HG03196 (cell line): ENCODE results near the gene UBE3A.

Source experiments
- ATAC-seq: cut with Tn5 transposase; IDR thresholded peaks from one replicate; pipeline ENCODE4 v1.9.1; 2021; ENCODE audit not compliant: unreplicated experiment

UBE3A gene

DNA sequence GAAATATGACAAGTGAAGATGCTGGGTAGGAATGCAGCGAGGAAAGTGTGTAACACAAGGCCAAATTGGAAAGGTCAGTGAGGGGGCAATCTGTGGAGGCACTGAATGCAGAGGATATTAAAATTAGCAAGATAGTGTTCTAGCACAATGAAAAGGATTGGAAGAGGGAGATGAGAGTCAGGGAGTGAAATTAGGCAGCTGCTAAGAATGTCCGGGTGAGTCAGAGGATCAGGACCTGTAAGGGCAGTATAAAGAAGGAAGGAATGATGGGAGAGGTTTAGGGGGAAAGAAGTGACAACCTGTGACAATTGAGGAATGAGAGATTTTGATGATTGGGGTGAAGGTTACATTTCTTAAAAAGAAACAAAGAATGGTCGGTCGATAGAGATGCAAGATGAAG is 103.5 kb downstream of the UBE3A start:
- ATAC-seq: no peak

DNA sequence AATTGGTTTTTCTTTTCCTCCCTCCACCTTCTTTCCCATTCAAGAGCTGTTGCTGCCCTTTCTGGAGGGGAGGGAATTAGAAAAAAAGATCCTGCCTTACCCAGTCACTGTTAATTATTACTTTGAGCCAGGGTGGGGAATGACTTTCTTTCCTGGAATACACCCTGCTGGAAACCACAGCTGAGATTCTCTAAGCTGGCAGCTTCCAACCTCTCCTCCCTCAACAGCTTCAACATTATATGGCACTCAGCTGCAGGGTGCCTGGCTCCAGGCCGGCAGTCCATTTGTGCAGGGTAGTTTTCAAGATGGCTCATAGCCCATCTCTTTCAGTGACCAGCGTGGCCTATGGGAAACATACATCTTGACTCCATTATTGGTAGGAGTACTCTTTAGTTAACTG is 105.8 kb downstream of the UBE3A start:
- no peak for ATAC-seq

DNA sequence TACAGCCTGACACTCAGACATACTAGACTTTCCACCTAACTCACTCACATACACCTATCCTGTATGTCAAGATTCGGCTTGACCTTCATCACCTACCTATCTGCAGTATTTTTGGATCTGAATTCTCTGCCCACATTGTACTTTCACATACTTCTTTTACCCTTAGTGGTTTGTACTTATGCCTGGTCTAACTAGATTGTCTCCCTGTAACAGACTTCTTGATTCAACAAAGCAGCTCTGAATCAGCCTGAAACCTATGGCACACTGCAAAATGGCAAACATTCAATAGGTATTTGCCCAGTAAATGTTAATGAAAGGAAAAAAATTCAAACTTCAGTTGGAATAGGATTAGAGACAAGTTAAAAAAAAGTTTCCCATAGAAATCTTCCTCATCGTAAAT is 106.5 kb downstream of the UBE3A start:
- no peak for ATAC-seq

GRCh38 chr15:25331860-25332259 is 107.0 kb downstream of the UBE3A start:
- ATAC-seq: no peak

- no peak for ATAC-seq
Measured at GRCh38 chr15:25331404-25331803, 107.4 kb downstream of the UBE3A start.

GRCh38 chr15:25329696-25330095 is 109.1 kb downstream of the UBE3A start:
- ATAC-seq: no peak

GRCh38 chr15:25327686-25328085 is 111.1 kb downstream of the UBE3A start:
- no peak for ATAC-seq

DNA sequence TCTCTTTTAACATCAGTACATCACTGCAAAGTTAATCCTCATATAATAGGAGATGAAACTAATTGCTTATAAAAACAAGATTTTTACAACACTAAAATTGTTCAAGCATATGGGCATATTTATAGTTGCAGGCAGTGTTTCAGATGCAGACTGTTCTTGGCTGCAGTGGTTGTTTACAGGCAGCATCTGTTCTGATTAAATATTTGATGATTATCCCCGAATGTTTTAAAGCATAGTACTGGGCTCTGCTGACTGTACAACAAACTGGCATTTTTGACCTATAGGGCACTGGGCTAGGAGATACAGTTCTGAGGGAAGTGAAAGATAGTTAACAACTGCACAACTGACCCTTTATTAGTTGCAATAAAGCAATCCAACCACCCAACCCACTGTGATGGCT is 113.6 kb downstream of the UBE3A start:
- ATAC-seq: no peak

DNA sequence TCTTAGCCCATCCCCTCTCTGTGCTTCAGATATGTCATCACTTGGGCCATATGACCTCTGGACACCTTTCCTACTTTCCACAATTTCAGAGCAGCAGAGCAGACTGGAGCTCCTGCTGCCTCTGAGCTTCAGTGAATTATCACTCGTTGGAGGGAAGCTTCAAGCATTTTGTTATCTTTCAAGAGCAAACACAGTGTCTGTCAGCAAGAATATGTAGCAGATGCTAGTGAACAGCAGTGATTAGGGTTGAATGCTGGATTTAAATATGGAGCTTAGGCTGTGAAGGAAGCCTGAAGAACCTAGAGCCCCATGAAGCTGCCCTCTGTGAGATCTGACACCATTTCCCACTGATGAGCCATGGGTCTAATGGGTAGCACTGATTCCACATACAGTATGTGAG is 115.4 kb downstream of the UBE3A start:
- no peak for ATAC-seq

- ATAC-seq: no peak
Measured at GRCh38 chr15:25287823-25288222, 151.0 kb downstream of the UBE3A start.
